ENCODE measurements around the gene PIM2. TPM values are rescaled to one million over a fixed set of nuclear protein-coding genes. Genes with fewer than 3 reads are reported as not detected.
A peak's percentile ranks its signal among the peaks of the same experiment; 100 is the strongest.

Gene PIM2
- total and polyA plus RNA-seq, 2 of the 13 experiments (the other 11 are each of a cell fraction or from before 2014, with no cell fraction given), result 14.4 to 15.8 TPM

- TF ChIP-seq MIER2 (CRISPR knock-in tag; IDR thresholded peaks at IDR 0.05), result no peak
- TF ChIP-seq ZNF282 (IDR thresholded peaks at IDR 0.05; ENCODE audit: partially characterized antibody), result no peak
- TF ChIP-seq CEBPB (IDR thresholded peaks at IDR 0.05; ENCODE audit: borderline replicate concordance, low read depth, low read length), result no peak
- TF ChIP-seq KDM5A (IDR thresholded peaks at IDR 0.05; ENCODE audit: borderline replicate concordance, low read length), result 0 out of 2 replicates have a peak, but pooled peaks have one; percentile 31
- no peak; the same call in 1 of the 2 replicates for TF ChIP-seq ZMYM4 (CRISPR knock-in tag; IDR thresholded peaks at IDR 0.05)
- no peak for TF ChIP-seq TERF1 (CRISPR knock-in tag; IDR thresholded peaks at IDR 0.05)
- 0 out of 2 replicates have a peak, but pooled peaks have one; percentile 25 for TF ChIP-seq MED1 (CRISPR knock-in tag; IDR thresholded peaks at IDR 0.05)
- TF ChIP-seq ZNF281 (CRISPR knock-in tag; IDR thresholded peaks at IDR 0.05; ENCODE audit: borderline replicate concordance), result no peak; the same call in 1 of the 2 replicates
- no peak for TF ChIP-seq SP2 (CRISPR knock-in tag; IDR thresholded peaks at IDR 0.05)
- peak; percentile 44 for TF ChIP-seq U2AF1 (optimal IDR thresholded peaks at IDR 0.05; ENCODE audit: low read depth, low read length)
- no peak for TF ChIP-seq HOXD1 (CRISPR knock-in tag; IDR thresholded peaks at IDR 0.05)
- TF ChIP-seq ZFP41 (CRISPR knock-in tag; IDR thresholded peaks at IDR 0.05; ENCODE audit: borderline replicate concordance), result no peak
- no peak for TF ChIP-seq SMAD3 (CRISPR knock-in tag; IDR thresholded peaks at IDR 0.05)
- no peak for TF ChIP-seq STAT5B (CRISPR knock-in tag; IDR thresholded peaks at IDR 0.05)
- no peak for TF ChIP-seq IRF9 (CRISPR knock-in tag; IDR thresholded peaks at IDR 0.05; ENCODE audit: borderline replicate concordance)
- no peak for TF ChIP-seq HMG20A (CRISPR knock-in tag; IDR thresholded peaks at IDR 0.05; ENCODE audit: borderline replicate concordance)
- TF ChIP-seq ZNF574 (CRISPR knock-in tag; IDR thresholded peaks at IDR 0.05), result peak; percentile 24; the same call in 1 of the 2 replicates
- no peak for TF ChIP-seq ZNF83 (CRISPR knock-in tag; IDR thresholded peaks at IDR 0.05; ENCODE audit: borderline replicate concordance)
- TF ChIP-seq MAX (IDR thresholded peaks at IDR 0.05), result peak; percentile 25; the same call in 1 of the 2 replicates
- no peak for TF ChIP-seq POLR2G (IDR thresholded peaks at IDR 0.05; ENCODE audit: low read depth, low read length)
- TF ChIP-seq BRF2 (CRISPR knock-in tag; IDR thresholded peaks at IDR 0.05), result no peak
- TF ChIP-seq PCBP1 (IDR thresholded peaks at IDR 0.05; ENCODE audit: borderline replicate concordance, low read depth, low read length), result 0 out of 2 replicates have a peak, but pooled peaks have one; percentile 6
Measured at GRCh38 chrX:48897157-48897624, 21.6 kb downstream of the PIM2 start (continued).

Data from HepG2 (cell line).